ENCODE data around the gene KIF26B. TPM values are rescaled to one million over a fixed set of nuclear protein-coding genes. Genes with fewer than 3 reads are reported as not detected.

The KIF26B gene
- polyA plus RNA-seq, 1 of the 3 experiments (the other 2 are of a cell fraction) = 2.6 TPM

DNA sequence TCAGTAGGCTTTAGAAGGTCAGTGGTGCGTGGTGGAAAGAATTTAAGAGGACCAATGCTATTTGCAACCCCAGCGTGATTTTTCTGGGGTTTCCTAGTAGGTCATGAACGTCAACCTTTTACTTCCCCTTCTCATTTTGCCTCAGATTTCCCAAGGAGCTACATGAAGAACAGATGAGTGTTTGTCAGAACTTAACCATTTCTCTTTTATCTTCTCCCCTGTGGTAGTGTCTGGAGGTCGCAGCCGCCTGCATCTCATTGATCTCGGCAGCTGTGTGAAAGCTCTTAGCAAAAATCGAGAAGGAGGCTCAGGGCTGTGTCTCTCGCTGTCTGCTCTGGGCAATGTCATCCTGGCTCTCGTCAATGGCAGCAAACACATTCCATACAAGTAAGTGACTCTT is 491.1 kb downstream of the KIF26B start:
- H2AFZ ChIP-seq (ENCODE audit: low read depth) = no peak overlapping the region
- H3K27ac ChIP-seq (ENCODE audit: low read depth in 2 of 2, low read length in 1 of 2) = peak overlapping the region in 1 of 2 experiments; percentile 17; a peak in 1 of 4 replicates
- peaks cover 10 to 53% of the 10 kb centered on the region in 2 experiments for H3K36me3 ChIP-seq (replicated peaks in 1 of 2; ENCODE audit: control insufficient read depth in 1 of 2, insufficient read depth in 2 of 2, low read length in 1 of 2)
- H3F3A ChIP-seq (replicated peaks; ENCODE audit: insufficient read depth) = no peaks in the 10 kb centered on the region
- DNase-seq = no peak
- ChIA-PET POLR2A (no interaction called here), CTCF (interaction anchor here (1.8 kb wide), 1 partner anchor 13 kb away, joined by 5 read pairs; no protein-coding TSS in a partner anchor)
- no peak overlapping the region for H3K4me3 ChIP-seq (ENCODE audit: low read depth in 2 of 2, low read length in 1 of 2)
- H3K9me2 ChIP-seq = no peaks in the 10 kb centered on the region
- no peak overlapping the region for H3K4me2 ChIP-seq
- no peak overlapping the region for H3K9ac ChIP-seq
- TF ChIP-seq GATA2 (CRISPR knock-in tag; IDR thresholded peaks at IDR 0.05) (no peak), SMC3 (IDR thresholded peaks at IDR 0.05; ENCODE audit: low read depth, low read length) (no peak), YY1 (IDR thresholded peaks at IDR 0.05; ENCODE audit: low read depth) (no peak), GABPA (IDR thresholded peaks at IDR 0.05; ENCODE audit: low read depth) (no peak), FOXJ3 (CRISPR knock-in tag; IDR thresholded peaks at IDR 0.05) (no peak)
- TF ChIP-seq, protein P1, sequence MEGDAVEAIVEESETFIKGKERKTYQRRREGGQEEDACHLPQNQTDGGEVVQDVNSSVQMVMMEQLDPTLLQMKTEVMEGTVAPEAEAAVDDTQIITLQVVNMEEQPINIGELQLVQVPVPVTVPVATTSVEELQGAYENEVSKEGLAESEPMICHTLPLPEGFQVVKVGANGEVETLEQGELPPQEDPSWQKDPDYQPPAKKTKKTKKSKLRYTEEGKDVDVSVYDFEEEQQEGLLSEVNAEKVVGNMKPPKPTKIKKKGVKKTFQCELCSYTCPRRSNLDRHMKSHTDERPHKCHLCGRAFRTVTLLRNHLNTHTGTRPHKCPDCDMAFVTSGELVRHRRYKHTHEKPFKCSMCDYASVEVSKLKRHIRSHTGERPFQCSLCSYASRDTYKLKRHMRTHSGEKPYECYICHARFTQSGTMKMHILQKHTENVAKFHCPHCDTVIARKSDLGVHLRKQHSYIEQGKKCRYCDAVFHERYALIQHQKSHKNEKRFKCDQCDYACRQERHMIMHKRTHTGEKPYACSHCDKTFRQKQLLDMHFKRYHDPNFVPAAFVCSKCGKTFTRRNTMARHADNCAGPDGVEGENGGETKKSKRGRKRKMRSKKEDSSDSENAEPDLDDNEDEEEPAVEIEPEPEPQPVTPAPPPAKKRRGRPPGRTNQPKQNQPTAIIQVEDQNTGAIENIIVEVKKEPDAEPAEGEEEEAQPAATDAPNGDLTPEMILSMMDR (IDR thresholded peaks at IDR 0.05) = no peak
- H4K20me1 ChIP-seq (ENCODE audit: insufficient read depth) = no peaks in the 10 kb centered on the region
- no peaks in the 10 kb centered on the region for H3K79me2 ChIP-seq (ENCODE audit: insufficient read depth)
- WGBS (ENCODE audit: low lambda C conversion rate) = 80% methylated on average over 9 of the region's 9 CpGs
- H3K27me3 ChIP-seq (ENCODE audit: insufficient read depth) = no peaks in the 10 kb centered on the region
- no peaks in the 10 kb centered on the region for H3K4me1 ChIP-seq (ENCODE audit: control insufficient read depth in 1 of 2, insufficient read depth in 2 of 2, low read depth in 1 of 2, low read length in 1 of 2)
- H3K9me3 ChIP-seq = peaks cover 14% of the 10 kb centered on the region; the same call in 1 of the 2 replicates

DNA sequence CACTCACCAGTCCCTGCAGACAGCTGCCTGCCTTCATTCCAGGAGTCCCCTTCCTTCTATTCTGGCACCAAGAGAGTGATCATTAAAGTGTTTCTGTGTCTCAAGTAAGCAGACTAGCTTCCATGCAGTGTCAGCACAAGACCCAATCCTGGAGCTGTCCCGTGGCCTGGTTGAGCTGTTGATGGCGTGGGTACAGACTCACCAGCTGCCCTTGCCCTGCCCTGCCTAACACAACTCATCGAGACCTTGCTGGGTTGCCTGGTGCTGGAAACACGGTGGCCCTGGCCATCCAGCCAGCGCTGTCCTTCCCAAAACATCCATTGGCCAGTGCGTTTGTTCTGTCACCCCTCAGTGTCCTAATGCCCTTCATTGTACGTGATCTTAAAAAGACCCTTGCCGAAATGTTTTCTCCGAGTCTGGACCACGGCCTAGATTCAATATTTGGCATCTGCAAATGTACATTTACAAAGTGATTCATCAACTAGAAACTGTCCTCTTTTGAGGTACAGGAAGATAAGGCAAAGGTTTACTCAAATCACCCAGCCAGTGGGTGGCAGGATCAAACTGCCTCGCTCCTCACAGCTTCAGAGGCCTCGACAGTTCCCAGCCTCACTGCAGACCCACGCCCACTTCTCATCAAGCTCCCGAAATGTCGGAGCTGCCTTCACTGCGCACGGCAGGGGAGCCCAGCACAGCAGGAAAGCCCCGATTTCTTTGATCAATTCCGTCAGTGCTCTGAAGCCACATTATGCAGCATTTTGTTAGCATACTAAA is 494.2 kb downstream of the KIF26B start:
- Histone ChIP-seq H3K27ac (ENCODE audit: low read depth in 2 of 2, low read length in 1 of 2) (no peak overlapping the region; a peak in 1 of 4 replicates), H3K9me3 (no peaks in the 10 kb centered on the region), H3K4me2 (no peak overlapping the region), H3K79me2 (ENCODE audit: insufficient read depth) (no peaks in the 10 kb centered on the region), H3F3A (replicated peaks; ENCODE audit: insufficient read depth) (no peaks in the 10 kb centered on the region), H4K20me1 (ENCODE audit: insufficient read depth) (no peaks in the 10 kb centered on the region), H3K9ac (no peak overlapping the region), H2AFZ (ENCODE audit: low read depth) (no peak overlapping the region), H3K9me2 (no peaks in the 10 kb centered on the region), H3K4me1 (ENCODE audit: control insufficient read depth in 1 of 2, insufficient read depth in 2 of 2, low read depth in 1 of 2, low read length in 1 of 2) (no peaks in the 10 kb centered on the region; a peak in 1 of 4 replicates), H3K36me3 (replicated peaks in 1 of 2; ENCODE audit: control insufficient read depth in 1 of 2, insufficient read depth in 2 of 2, low read length in 1 of 2) (peaks cover 5 to 56% of the 10 kb centered on the region in 2 experiments), H3K4me3 (ENCODE audit: low read depth in 2 of 2, low read length in 1 of 2) (no peak overlapping the region), H3K27me3 (ENCODE audit: insufficient read depth) (no peaks in the 10 kb centered on the region)
- no peak for DNase-seq
- 89% methylated on average over 16 of the region's 19 CpGs for WGBS (ENCODE audit: low lambda C conversion rate)
- POLR2A ChIA-PET = no interaction called here
- CTCF ChIA-PET = no interaction called here
- TF ChIP-seq, protein P2, sequence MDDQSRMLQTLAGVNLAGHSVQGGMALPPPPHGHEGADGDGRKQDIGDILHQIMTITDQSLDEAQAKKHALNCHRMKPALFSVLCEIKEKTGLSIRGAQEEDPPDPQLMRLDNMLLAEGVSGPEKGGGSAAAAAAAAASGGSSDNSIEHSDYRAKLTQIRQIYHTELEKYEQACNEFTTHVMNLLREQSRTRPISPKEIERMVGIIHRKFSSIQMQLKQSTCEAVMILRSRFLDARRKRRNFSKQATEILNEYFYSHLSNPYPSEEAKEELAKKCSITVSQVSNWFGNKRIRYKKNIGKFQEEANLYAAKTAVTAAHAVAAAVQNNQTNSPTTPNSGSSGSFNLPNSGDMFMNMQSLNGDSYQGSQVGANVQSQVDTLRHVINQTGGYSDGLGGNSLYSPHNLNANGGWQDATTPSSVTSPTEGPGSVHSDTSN (IDR thresholded peaks at IDR 0.05) = no peak
- TF ChIP-seq POLR2AphosphoS5 (IDR thresholded peaks at IDR 0.05; ENCODE audit: low read depth, low read length) (no peak), NRF1 (IDR thresholded peaks at IDR 0.05; ENCODE audit: low read depth, low read length) (no peak), FOXM1 (IDR thresholded peaks at IDR 0.05; ENCODE audit: low read depth) (no peak), MEF2A (IDR thresholded peaks at IDR 0.05; ENCODE audit: borderline replicate concordance, low read depth) (no peak), ELF1 (IDR thresholded peaks at IDR 0.05) (no peak), GATA2 (CRISPR knock-in tag; IDR thresholded peaks at IDR 0.05) (no peak), FOSL2 (IDR thresholded peaks at IDR 0.05; ENCODE audit: borderline replicate concordance, low read depth) (no peak), SIN3A (IDR thresholded peaks at IDR 0.05; ENCODE audit: borderline replicate concordance, low read depth, low read length) (no peak), JUND (IDR thresholded peaks at IDR 0.05) (no peak), FOXJ3 (CRISPR knock-in tag; IDR thresholded peaks at IDR 0.05) (no peak)
- TF ChIP-seq, protein P3, sequence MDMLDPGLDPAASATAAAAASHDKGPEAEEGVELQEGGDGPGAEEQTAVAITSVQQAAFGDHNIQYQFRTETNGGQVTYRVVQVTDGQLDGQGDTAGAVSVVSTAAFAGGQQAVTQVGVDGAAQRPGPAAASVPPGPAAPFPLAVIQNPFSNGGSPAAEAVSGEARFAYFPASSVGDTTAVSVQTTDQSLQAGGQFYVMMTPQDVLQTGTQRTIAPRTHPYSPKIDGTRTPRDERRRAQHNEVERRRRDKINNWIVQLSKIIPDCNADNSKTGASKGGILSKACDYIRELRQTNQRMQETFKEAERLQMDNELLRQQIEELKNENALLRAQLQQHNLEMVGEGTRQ (IDR thresholded peaks at IDR 0.05; ENCODE audit: borderline replicate concordance, low read depth, low read length) = no peak
- TF ChIP-seq, protein P1 (IDR thresholded peaks at IDR 0.05) = no peak
- TF ChIP-seq, protein P4, sequence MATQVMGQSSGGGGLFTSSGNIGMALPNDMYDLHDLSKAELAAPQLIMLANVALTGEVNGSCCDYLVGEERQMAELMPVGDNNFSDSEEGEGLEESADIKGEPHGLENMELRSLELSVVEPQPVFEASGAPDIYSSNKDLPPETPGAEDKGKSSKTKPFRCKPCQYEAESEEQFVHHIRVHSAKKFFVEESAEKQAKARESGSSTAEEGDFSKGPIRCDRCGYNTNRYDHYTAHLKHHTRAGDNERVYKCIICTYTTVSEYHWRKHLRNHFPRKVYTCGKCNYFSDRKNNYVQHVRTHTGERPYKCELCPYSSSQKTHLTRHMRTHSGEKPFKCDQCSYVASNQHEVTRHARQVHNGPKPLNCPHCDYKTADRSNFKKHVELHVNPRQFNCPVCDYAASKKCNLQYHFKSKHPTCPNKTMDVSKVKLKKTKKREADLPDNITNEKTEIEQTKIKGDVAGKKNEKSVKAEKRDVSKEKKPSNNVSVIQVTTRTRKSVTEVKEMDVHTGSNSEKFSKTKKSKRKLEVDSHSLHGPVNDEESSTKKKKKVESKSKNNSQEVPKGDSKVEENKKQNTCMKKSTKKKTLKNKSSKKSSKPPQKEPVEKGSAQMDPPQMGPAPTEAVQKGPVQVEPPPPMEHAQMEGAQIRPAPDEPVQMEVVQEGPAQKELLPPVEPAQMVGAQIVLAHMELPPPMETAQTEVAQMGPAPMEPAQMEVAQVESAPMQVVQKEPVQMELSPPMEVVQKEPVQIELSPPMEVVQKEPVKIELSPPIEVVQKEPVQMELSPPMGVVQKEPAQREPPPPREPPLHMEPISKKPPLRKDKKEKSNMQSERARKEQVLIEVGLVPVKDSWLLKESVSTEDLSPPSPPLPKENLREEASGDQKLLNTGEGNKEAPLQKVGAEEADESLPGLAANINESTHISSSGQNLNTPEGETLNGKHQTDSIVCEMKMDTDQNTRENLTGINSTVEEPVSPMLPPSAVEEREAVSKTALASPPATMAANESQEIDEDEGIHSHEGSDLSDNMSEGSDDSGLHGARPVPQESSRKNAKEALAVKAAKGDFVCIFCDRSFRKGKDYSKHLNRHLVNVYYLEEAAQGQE (IDR thresholded peaks at IDR 0.05; ENCODE audit: low read depth, low read length) = no peak

All from SK-N-SH (cell line).